GM12878 (cell line): ENCODE measurements around the gene GNAI2. TPM values are rescaled to one million over a fixed set of nuclear protein-coding genes. Genes with fewer than 3 reads are reported as not detected.

ENCODE experiments used
- BCL11A ChIP-seq: IDR thresholded peaks from 2 replicates; pipeline ENCODE4 v1.6.1; 2011; ENCODE audit warnings: low read depth, low read length
- EED ChIP-seq: sonication (generic); IDR thresholded peaks from 2 replicates; pipeline ENCODE4 v1.6.1; 2016; ENCODE audit warnings: antibody characterized with exemption, low read depth
- FOS ChIP-seq: IDR thresholded peaks from 3 replicates; pipeline ENCODE4 v1.6.1; 2011; ENCODE audit warnings: borderline replicate concordance; ENCODE audit not compliant: insufficient read length; ENCODE audit errors: extremely low read depth
- HDAC6 ChIP-seq: fragments of 200-600 bp; sonication (generic); IDR thresholded peaks from one replicate; pipeline ENCODE4 v1.8.0; 2017; ENCODE audit warnings: antibody characterized with exemption; ENCODE audit not compliant: unreplicated experiment
- MTA2 ChIP-seq: fragments of 450-650 bp; IDR thresholded peaks from 2 replicates; pipeline ENCODE4 v1.6.1; 2016; ENCODE audit warnings: low read depth, mild to moderate bottlenecking, moderate library complexity
- MXI1 ChIP-seq: fragments of 150-350 bp; IDR thresholded peaks from 2 replicates; pipeline ENCODE4 v1.6.1; 2011; ENCODE audit warnings: low read depth, mild to moderate bottlenecking, inconsistent platforms, low read length, improper control_type of control experiment
- NBN ChIP-seq: fragments of 450-650 bp; IDR thresholded peaks from 2 replicates; pipeline ENCODE4 v1.6.1; 2016
- NFXL1 ChIP-seq: fragments of 450-650 bp; IDR thresholded peaks from 2 replicates; pipeline ENCODE4 v1.6.1; 2017; ENCODE audit warnings: antibody characterized with exemption, mild to moderate bottlenecking, borderline replicate concordance
- NR2C2 ChIP-seq: IDR thresholded peaks from 2 replicates; pipeline ENCODE4 v1.6.1; 2011; ENCODE audit warnings: borderline replicate concordance, low read depth; ENCODE audit not compliant: control insufficient read depth, insufficient read length
- PAX5 ChIP-seq: IDR thresholded peaks from 2 replicates; pipeline ENCODE4 v1.6.1; 2011; ENCODE audit warnings: low read depth, low read length, borderline replicate concordance
- RELB ChIP-seq: fragments of 450-650 bp; IDR thresholded peaks from 2 replicates; pipeline ENCODE4 v1.6.1; 2017; ENCODE audit warnings: low read depth, mild to moderate bottlenecking, moderate library complexity
- SMAD5 ChIP-seq: IDR thresholded peaks from 2 replicates; pipeline ENCODE4 v1.6.1; 2016; ENCODE audit warnings: antibody characterized with exemption, low read depth
- ZNF274 ChIP-seq: IDR thresholded peaks from one replicate; pipeline ENCODE4 v1.8.0; 2011; ENCODE audit not compliant: insufficient read length, insufficient read depth
- polyA plus RNA-seq, 11 experiments: library from polyadenylated mRNA; depleted of rRNA in 4 of 11; unstranded in 6 of 11; stranded (reverse) in 5 of 11; fragments of >200 nt; fragmentation: Nextera tagmentation in 4 of 11; fragmentation: Illumina TruSeq in 1 of 11; extraction: Ambion mirVana in 4 of 11; extraction: Trizol in 1 of 11; gene quantifications; 1 replicate in 1 of 11; 2 replicates in 10 of 11; pipeline versions ENCODE4 v1.2.1 to v1.2.3, GENCODE V29; 2011 to 2016; ENCODE audit warnings: inconsistent platforms in 2 of 11, missing spikeins in 2 of 11, low read depth in 1 of 11
- total RNA-seq, 4 experiments: library from RNA; depleted of rRNA in 3 of 4; stranded (reverse); fragments of >200 nt in 3 of 4; fragmentation: Illumina TruSeq in 1 of 4; extraction: Trizol in 1 of 4; gene quantifications; 2 replicates each; pipeline versions ENCODE4 v1.2.1 to v1.2.3, GENCODE V29; 2013 to 2021
- TF ChIP-seq, protein P1 (sequence below), 3 experiments: IDR thresholded peaks in 2 of 3; conservative IDR thresholded peaks in 1 of 3; 2 replicates each; pipeline ENCODE4 v1.5.1; 2011; ENCODE audit warnings: low read depth in 3 of 3, low read length in 3 of 3, mild to moderate bottlenecking in 3 of 3, control low read depth in 2 of 3, moderate library complexity in 2 of 3, inconsistent platforms in 1 of 3, mixed read lengths in 1 of 3; ENCODE audit not compliant: control insufficient read depth in 2 of 3, insufficient read depth in 1 of 3; ENCODE audit errors: extremely low read depth in 1 of 3
- TF ChIP-seq, protein P2 (sequence below): fragments of 450-650 bp; formaldehyde crosslinking; IDR thresholded peaks from 2 replicates; pipeline ENCODE4 v1.4.0; 2020; ENCODE audit warnings: mild to moderate bottlenecking, moderate library complexity
- TF ChIP-seq, protein P3 (sequence below): fragments of 450-650 bp; IDR thresholded peaks from 2 replicates; pipeline ENCODE4 v1.6.1; 2017; ENCODE audit warnings: mild to moderate bottlenecking, moderate library complexity

Gene GNAI2
- total and polyA plus RNA-seq, 10 of the 15 experiments (the other 5 are each of a cell fraction or from before 2014, with no cell fraction given) = 5.0 to 346 (median 237) TPM

DNA sequence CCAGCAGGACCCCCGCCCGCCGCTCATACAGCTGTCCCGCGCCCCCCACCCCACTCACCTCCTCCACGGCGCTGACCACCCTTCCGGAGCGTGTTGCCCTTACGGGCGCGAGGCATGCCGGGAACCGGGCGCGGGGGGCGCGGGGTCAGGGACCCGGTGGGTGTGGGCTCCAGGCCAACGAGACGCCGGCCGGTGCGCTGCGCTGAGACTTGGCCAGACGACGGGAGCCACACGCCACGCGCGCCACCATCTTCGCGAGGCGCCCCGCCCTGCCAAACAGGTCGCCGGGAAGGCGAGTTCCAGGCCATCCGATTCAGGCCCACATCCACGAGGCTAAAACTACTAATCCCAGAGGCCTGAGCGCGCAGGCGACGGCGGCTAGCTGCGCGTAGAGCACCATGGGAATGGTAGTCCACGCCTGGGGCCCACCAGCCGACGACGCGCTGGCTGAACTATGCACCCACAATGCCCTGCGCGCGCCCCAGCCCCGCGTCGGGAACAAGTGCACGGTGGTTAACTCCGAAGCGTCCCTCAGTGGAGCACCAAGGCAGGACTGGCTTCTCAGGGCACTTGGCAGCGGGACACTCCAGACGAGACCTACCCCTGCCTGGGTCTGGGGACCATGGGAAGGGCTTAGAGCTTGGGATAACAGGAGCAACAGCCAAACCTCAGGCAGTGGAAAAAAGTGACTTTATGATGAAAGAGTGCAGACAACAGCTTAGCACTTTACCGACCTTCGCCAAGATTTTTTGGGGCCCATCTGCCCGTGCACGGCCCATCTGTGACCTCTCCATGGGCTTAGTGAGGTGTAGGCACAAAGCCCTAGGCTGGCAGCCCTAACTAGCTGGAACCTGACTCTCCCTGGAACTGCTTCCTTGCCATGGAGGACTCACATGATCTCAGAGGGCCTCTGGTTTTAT is 56.4 kb downstream of the GNAI2 start, which contains the start of gene IFRD2 (continued):
- TF ChIP-seq EED (no peak), SMAD5 (peak; percentile 38; the same call in 1 of the 2 replicates), MTA2 (no peak), ZNF274 (no peak), FOS (no peak), HDAC6 (no peak), MXI1 (peak; percentile 96), RELB (peak; percentile 24; the same call in 1 of the 2 replicates), PAX5 (0 out of 2 replicates have a peak, but pooled peaks have one; percentile 49), NBN (peak; percentile 71), NFXL1 (no peak), BCL11A (no peak), NR2C2 (no peak)
- TF ChIP-seq, protein P1, sequence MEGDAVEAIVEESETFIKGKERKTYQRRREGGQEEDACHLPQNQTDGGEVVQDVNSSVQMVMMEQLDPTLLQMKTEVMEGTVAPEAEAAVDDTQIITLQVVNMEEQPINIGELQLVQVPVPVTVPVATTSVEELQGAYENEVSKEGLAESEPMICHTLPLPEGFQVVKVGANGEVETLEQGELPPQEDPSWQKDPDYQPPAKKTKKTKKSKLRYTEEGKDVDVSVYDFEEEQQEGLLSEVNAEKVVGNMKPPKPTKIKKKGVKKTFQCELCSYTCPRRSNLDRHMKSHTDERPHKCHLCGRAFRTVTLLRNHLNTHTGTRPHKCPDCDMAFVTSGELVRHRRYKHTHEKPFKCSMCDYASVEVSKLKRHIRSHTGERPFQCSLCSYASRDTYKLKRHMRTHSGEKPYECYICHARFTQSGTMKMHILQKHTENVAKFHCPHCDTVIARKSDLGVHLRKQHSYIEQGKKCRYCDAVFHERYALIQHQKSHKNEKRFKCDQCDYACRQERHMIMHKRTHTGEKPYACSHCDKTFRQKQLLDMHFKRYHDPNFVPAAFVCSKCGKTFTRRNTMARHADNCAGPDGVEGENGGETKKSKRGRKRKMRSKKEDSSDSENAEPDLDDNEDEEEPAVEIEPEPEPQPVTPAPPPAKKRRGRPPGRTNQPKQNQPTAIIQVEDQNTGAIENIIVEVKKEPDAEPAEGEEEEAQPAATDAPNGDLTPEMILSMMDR (IDR thresholded peaks at IDR 0.05 in 2 of 3, conservative IDR thresholded peaks at IDR 0.05 in 1 of 3; ENCODE audit: control insufficient read depth in 2 of 3, extremely low read depth in 1 of 3, insufficient read depth in 1 of 3, low read depth in 3 of 3, low read length in 3 of 3) = no peak
- TF ChIP-seq, protein P2, sequence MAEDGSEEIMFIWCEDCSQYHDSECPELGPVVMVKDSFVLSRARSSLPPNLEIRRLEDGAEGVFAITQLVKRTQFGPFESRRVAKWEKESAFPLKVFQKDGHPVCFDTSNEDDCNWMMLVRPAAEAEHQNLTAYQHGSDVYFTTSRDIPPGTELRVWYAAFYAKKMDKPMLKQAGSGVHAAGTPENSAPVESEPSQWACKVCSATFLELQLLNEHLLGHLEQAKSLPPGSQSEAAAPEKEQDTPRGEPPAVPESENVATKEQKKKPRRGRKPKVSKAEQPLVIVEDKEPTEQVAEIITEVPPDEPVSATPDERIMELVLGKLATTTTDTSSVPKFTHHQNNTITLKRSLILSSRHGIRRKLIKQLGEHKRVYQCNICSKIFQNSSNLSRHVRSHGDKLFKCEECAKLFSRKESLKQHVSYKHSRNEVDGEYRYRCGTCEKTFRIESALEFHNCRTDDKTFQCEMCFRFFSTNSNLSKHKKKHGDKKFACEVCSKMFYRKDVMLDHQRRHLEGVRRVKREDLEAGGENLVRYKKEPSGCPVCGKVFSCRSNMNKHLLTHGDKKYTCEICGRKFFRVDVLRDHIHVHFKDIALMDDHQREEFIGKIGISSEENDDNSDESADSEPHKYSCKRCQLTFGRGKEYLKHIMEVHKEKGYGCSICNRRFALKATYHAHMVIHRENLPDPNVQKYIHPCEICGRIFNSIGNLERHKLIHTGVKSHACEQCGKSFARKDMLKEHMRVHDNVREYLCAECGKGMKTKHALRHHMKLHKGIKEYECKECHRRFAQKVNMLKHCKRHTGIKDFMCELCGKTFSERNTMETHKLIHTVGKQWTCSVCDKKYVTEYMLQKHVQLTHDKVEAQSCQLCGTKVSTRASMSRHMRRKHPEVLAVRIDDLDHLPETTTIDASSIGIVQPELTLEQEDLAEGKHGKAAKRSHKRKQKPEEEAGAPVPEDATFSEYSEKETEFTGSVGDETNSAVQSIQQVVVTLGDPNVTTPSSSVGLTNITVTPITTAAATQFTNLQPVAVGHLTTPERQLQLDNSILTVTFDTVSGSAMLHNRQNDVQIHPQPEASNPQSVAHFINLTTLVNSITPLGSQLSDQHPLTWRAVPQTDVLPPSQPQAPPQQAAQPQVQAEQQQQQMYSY = no peak
- TF ChIP-seq, protein P3, sequence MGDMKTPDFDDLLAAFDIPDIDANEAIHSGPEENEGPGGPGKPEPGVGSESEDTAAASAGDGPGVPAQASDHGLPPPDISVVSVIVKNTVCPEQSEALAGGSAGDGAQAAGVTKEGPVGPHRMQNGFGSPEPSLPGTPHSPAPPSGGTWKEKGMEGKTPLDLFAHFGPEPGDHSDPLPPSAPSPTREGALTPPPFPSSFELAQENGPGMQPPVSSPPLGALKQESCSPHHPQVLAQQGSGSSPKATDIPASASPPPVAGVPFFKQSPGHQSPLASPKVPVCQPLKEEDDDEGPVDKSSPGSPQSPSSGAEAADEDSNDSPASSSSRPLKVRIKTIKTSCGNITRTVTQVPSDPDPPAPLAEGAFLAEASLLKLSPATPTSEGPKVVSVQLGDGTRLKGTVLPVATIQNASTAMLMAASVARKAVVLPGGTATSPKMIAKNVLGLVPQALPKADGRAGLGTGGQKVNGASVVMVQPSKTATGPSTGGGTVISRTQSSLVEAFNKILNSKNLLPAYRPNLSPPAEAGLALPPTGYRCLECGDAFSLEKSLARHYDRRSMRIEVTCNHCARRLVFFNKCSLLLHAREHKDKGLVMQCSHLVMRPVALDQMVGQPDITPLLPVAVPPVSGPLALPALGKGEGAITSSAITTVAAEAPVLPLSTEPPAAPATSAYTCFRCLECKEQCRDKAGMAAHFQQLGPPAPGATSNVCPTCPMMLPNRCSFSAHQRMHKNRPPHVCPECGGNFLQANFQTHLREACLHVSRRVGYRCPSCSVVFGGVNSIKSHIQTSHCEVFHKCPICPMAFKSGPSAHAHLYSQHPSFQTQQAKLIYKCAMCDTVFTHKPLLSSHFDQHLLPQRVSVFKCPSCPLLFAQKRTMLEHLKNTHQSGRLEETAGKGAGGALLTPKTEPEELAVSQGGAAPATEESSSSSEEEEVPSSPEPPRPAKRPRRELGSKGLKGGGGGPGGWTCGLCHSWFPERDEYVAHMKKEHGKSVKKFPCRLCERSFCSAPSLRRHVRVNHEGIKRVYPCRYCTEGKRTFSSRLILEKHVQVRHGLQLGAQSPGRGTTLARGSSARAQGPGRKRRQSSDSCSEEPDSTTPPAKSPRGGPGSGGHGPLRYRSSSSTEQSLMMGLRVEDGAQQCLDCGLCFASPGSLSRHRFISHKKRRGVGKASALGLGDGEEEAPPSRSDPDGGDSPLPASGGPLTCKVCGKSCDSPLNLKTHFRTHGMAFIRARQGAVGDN = 0 out of 2 replicates have a peak, but pooled peaks have one; percentile 30
